HG03342 (cell line): ENCODE results near the gene CHD6.

ENCODE experiments used
- ATAC-seq: cut with Tn5 transposase; IDR thresholded peaks from one replicate; pipeline ENCODE4 v1.9.1; 2021; ENCODE audit warnings: mild to moderate bottlenecking, moderate library complexity; ENCODE audit not compliant: unreplicated experiment

Gene CHD6

DNA sequence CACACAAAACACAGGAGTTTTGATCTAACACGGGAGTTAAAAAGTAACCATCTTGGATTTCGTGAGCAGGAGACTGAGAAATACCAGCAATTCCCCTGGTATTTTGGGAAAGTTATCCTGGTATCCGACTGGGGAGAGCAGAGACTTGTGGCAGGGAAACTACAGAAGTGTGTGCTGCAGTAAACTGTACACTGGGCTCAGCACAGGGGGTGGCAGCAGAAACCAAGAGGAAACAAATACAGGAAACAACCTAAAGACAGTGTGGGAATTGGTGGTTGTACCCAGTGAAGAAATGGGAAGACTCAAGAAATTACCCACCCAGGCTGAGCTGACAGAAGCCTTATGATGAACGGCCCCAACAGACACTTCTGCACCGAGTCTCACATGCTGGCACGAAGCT lies 109.8 kb downstream of the CHD6 start:
- no peak for ATAC-seq

DNA sequence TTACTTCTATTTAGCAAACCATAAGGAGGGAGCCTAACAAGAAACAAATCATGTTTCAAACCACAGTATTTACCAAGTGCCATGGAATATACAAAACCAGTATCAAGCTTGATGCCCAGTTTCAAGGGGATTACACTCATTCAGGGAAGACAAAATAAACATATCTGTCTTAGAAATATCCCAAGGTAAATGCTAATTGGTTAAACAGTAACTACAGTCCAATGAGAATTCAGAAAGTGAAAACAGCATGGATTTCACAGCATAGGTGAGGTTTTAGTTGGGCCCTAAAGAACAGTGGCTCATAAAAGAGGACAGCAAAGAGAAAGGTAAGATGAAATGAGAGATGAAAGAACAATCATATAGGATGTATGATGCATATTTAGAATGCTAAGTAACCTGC lies 110.3 kb downstream of the CHD6 start:
- no peak for ATAC-seq

DNA sequence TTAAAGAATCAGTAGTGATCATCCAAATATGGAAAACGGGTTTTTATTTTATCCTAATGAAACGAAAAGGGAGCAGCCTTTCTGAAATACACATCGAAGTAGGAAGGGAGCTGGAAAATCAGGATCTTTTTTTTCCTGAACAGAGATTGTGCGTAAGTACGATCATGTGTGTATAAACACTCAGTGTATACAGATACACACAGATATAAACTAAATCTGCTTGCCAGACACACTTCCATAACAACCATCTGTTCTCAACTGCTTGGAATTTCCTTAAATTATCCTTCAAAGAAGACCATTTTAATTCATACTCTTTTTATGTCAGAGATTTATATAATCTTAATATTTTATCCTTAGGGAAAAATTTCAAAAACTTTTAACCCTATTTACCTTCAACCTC lies 110.7 kb downstream of the CHD6 start:
- ATAC-seq = no peak

DNA sequence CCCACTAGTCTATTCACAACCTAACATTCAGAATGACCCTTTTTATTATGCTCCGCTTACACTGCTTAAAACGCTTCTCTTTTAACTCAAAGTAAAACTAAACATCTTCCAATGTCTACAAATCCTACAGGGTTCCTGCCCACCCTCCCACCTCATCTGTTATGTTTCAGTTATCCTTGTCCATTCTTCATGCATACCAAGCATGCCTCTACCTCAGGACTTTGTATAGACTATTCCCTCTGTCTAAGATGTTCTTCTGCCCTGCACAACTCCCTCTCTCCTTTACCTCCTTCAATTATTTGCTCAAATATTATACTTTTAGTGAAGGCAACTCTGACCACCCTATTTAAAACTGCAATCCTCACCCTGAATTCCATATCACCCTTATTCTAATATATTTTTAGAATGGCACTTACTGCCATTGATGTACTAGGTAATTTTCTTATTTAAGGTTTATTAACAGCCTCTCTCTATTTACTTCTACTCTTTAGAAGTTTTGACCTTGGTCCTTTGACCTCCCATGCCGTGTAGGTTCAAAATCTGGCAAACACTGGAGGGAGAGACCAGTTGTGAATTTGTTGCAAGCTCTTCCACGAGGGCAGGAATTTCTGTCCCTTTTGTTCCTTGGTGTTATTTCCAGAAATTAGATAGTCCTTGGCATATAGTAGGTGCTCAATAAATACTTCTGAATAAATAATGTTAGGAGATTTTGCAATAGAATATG lies 111.8 kb downstream of the CHD6 start:
- ATAC-seq = no peak

DNA sequence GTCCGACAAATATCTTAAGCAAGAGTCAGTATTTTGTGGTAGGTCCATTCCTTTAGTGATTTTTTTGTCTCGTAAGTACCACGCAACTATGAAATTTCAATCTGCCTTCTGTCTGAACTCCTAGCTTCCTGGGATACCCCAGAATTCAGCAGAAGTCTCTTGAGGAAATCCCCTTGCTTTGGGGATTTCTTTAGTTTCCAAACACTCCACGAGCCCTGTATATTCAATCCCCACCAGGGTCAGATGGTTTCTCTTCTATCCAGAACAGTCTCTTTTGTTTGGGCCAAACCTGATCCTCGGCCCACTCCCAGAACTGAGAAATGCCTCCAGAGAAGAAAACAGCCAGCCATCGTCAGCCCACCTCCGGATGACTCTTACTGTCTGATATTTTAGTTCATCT lies 113.0 kb downstream of the CHD6 start:
- no peak for ATAC-seq

DNA sequence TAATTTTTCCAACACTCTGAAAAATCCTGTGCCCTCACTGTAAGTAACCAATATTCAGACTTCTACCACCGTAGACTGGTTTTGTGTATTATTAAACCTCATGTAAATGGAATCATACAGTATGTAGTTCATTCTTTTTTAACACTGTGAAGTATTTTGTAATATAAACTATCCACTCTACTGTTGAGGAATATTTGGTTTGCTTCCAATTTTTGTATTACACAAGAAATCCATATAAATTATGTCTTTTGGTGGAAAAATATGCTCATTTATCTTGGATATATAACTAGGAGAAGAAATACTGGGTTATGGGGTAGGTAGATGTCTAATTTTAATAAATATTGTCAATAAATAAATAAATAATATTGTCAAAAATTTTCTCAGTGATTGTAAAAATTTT lies 116.8 kb downstream of the CHD6 start:
- no peak for ATAC-seq

DNA sequence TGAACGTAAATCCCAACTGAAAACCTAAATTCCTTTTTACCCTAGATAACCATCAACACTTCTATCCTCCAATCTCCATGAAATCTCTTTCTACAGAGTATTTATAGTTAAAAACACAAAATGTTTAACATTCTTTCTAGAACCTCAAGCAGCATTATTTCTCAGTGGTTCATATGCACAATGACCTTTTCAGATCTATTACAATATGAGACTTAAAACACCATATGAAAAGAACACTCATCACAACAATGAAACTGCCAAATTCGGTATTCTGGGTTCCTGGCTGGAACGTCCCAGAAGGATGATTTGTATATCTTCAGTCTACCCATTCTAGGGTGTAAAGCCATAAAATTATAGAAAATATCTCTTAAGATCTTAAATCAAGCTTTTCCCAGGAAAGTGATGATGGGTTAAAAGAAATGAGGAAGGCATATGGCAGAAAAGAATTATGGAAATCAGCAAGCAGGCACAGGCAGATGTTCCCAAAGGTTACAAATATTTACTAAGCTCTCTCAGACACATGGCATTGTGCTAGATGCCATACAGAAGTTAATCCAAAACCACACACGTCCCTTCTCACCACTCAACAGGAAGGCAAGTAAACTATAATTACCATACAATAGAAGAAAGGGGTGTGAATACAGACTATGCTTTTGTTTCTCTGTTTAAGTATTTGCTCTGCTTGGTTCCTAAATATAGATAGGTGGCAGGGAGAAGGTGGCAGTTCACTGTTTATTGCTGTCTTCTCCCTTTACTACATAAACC lies 118.0 kb downstream of the CHD6 start:
- no peak for ATAC-seq

DNA sequence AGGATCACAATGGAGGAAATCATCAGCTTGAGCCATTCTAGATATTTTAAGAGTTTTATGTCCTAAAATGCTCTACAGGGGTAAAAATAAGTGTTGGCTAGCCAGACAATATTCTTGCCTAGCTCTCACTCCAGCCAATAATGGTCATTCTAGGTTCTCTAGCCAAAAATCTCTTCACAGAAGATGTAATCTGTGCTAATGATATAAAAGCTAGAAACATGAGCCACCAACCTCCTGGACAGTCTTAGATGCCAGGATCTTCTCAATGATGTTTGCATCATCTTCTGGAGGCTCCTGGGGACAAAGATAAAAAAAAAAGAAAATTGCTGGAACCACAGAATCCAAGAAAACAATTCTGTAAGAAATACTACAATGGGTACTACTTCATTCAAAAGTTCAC lies 119.1 kb downstream of the CHD6 start:
- ATAC-seq = no peak

DNA sequence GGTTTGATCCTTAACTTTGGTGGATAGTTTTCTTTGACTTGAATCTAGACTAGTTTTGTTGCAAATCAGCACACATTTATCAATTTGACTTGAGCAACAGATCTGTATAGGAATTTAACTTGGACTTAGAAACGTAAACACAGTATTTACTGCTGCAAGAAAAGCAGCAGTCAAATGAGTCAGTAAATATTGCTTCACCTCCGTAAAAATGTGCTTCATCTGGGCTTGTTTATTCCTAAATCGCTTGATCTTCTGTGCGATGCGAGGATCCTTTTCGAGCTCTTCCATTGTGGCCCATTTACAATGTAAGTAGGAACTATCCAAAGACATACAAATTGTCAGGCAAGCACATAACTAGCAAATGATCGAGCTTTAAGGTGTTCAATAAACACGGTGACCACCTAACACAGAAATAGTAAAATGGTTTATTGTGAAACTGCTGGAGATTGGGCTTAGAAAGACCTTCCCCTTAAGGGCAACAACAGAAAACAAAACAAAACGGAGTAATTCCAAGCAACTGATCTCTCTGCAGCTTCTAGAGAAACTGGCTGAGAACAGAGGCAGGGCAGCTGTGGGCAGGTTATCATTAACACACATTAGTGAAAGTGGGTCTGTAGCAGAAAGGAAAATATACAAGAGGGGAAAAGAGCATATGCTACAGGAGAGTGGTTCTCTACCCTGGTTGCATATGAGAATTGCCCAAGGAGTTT lies 120.8 kb downstream of the CHD6 start:
- ATAC-seq = no peak

DNA sequence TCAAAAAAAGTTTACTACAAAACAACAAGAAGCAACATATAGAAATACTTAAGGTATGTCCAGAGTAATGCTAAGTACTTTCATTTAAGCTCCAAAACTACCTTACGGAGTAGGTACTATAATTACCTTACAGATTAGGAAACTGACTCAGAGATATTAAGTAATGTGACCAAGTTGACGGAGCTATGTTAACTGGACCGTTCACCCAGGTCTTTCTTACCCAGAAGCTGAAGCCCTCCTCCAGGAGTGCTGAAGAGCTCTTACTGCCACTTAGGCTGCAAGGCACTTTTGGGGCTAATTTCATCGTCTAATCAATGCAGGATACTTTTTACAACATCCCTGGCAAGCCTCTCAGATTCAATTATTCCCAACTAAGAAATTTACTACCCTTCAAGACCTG lies 123.7 kb downstream of the CHD6 start:
- no peak for ATAC-seq

DNA sequence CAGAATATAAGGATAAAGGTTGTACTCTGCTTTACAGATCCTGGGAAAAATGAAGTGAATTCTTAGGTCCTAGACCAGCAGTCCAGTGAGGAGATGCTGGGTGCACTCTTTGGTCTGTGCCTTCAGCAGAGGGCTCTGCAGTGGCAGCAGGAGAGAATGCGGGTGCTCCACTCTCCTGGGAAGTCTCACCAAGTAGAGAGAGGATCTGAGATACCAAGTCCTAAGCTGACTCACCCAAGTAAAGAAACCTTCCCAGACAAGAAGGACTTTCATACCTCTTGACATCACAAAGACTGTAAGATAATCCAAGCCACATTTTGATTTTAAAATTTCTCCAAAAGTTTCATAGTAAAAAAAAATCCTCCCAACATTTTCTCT lies 134.6 kb downstream of the CHD6 start:
- ATAC-seq = no peak

DNA sequence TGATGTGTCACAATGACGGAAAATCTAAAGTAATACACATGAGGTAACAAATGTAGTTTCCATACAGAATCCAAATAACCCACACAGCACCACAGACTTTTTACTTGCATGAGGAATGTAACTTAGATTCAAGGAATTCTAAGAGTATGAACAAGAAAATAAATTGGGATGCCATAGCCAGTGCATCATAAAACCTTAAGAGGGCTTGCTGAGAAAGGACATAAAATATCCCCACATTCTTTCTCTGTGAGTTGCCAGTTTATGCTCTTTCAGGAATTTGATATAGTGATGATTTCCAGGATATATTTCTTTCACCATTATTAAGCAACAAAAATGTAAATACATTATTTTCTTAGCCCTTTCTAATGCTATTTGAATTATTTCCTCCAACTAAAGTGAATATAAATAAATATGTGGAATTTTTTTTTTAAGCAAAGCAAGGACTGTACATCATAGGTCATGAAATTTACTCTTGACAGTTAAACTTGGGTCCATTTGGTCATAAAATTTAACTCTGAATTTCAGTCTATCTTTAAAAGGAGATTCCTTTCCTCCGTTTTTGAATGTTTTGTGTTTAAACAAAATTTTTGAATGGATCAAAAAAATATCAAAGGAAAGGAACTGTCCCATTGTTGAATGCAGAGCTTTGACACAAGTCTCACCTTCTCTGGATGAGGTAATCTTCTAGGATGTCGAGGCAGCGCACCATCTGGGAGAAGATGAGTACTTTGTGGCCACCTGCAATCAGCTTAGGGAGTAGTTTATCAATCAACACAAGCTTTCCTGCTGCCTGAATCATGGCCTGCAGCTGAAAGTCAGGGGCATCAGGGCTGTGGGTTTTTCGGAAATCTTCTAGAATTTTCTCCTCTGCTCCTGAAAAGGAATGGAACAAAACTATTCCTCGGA lies 135.3 kb downstream of the CHD6 start:
- ATAC-seq = no peak

DNA sequence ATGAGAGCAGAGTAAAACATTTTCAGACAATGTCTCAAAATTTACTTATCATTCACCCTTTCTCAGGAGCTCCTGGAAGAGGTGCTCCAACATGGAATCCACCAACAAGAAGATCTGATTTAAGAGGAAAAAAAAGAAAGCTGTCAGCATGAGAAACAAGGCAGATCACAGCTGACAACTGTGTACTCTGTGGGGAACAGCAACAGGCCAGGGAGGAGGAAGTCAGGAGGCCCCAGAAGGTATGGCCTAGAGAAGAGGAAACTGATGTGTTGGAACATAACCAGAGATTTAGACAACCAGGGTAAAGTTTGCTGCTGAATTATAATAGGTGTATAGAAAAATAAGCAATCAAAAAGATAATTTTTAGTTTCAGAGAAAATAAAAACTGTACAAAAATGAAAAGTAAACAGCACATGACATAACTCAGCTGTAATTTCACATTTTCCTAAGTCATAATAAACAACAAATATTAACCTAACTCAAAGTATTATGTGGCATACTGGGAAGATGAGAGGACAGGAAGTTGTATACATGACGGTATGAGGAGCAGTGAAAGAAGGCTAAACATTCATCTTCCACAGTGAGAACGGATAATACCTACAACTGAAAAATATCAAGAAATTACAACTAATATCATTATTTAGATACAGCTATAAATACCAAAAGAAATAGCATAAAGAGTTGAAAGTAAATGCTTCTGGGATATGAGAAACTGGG lies 138.0 kb downstream of the CHD6 start:
- no peak for ATAC-seq

DNA sequence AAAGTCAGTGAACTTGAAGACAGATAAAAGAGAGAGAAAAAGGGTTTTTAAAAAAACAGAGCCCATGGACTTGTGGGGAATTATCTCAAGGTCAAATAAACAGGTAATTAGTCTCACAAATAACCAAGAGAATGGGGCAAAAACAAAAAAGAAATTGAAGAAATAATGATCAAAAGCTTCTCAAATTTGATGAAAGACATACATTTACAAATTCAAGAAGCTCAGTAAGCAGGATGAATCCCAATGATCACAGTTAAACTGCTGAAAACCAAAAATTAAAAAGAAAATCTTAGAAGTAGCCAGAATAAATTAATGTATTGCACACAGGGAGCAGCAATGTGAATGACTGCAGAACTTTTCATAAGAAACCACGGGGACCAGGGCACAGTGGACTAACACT lies 139.1 kb downstream of the CHD6 start:
- no peak for ATAC-seq

DNA sequence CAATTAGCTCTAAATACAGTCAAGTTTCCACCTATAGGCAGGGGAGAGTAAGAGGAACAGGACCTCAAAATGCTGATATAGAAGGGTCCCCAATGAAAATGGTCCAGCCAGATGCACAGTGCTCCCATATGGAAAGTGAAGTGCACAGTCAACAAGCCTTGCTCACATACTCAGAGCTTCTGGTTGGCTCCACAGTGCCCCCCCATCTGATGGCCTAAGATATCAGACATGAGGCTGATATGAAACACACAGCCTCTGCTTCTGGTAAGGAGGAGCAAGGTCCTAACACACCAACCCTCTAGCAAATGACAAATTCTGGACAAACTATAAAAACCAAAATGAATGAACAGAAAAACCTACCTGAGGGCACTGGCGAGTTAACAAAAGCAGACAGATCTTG lies 140.2 kb downstream of the CHD6 start:
- ATAC-seq = no peak

DNA sequence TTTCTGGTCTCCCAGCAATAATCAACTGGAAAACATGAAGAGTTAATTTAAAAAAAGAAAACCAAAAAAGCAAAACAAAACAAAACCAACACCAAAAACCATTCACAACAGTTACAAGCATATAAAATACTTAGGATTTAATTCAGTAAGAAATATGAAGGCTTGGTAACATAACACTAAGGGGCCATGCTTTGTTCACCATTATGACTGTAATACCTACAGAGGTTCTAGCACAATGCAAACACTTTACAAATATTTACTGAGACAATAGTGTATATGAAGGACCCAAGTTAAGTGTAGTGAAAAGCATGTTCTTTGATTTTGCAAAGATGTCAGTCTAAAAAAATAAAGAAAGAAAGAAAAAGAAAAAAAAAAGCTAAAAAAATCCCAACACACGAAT lies 141.7 kb downstream of the CHD6 start:
- no peak for ATAC-seq

DNA sequence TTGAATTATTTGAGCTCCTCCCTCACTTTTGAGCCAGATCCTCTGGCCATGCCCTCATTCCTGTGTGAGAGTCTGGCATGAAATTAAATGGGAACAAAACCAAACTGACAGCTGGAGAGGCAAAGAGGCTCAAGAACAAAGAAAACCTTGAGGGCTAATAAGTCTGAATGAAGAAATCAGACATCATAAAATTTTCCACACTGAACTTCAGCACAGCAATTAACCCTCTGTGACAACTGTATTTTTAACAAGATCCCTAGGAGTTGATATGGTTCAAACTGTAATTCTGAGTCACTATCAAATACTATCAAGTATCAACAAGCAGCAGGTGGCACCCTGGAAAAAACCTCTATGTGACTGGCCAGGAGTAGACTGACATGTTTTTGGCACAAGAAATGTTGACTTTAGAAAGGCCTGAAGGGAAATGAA lies 142.2 kb downstream of the CHD6 start:
- ATAC-seq = no peak

DNA sequence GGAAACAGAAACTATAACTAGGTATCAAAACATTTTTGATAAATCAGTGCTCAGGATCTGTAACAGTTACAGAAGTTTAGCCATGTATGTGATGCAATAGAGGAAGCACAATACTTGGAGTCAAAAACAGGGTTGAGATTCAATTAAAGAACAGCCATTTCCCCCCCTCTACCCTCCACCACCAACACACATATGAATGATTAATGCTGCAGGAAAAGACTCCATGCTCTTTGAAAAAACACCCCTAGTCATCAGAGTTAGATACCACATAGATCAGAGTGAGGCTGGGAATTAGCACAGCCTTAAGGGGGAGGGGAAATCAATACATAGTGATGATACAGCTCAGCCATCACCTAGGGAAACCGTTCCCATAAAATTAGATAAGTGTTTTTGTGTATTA lies 142.7 kb downstream of the CHD6 start:
- no peak for ATAC-seq

DNA sequence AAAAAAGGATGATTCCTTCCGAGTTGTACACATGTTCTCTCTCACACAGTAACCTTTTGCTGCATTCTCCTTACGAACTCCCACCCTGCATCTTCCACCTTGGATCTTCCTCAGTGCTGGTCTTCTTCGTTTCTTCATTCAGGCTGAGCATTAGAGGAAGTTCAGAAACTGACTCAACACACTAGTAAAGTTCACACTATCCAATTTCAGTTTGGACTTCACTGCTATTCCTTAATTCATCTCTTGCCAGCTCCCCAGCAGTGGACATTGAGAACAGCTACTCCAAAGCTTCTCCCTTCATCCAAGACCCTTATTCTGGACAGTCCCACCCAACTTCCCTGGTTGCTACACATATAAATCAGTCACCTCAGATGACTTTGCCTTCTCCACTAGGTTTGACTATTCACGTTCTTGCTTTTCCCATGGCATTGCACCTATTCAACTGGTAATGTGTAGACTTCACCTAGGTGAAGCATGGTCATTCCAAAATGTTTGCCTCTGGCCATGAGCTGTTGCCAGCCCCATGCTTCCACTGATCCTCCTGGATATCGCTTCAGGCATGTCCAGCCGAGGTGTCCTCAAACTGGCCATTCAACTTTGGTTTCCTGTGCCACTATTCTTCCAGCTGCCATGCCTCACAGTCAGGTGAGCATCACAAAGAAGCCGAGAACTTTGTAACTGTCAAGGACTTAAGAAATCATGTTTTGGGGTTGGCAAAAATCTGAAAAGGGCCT lies 147.6 kb downstream of the CHD6 start:
- ATAC-seq = no peak

DNA sequence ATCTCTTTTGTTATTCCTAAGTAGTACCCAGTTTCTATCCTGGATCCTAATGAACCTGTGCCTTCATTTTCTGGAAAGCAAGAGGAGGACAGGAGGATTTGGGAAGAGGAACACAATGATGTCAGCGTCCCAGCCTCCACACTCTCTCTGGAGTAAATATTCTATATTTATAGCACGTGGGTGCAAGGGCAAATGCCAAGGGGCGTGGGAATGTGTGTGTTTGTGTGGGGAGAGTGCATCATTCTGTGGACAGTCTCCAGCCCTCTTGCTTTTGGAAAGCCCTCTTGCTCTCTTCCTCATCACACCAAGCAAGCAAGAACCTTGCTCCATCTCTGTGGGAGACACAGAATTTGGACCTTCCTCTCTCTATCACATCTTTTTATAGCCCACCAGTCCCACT lies 148.3 kb downstream of the CHD6 start:
- ATAC-seq = no peak
